Stomach (tissue), 9 donors: ENCODE data around the gene FBXO10. TPM values are rescaled to one million over a fixed set of nuclear protein-coding genes. Genes with fewer than 3 reads are reported as not detected.

ENCODE experiments used
- DNase-seq, 2 donors: peaks; one replicate each; pipeline versions ENCODE4 v3.0.0 to v3.0.0-alpha.2; 2013 to 2019
- H3K27ac ChIP-seq, 5 donors: fragments of 200-600 bp in 4 of 5; sonication (generic) in 4 of 5; one replicate each; pipeline ENCODE4 v1.5.1; 2013 to 2019; ENCODE audit warnings: mild to moderate bottlenecking in 1 of 5, moderate library complexity in 1 of 5
- H3K27me3 ChIP-seq, 3 donors: fragments of 200-600 bp; sonication (generic); one replicate each; pipeline ENCODE4 v1.5.1; 2017 to 2019; ENCODE audit warnings: mixed run types in 1 of 3
- H3K36me3 ChIP-seq, 4 donors: fragments of 200-600 bp; sonication (generic); 1 replicate in 3 of 4; 2 replicates in 1 of 4; pipeline ENCODE4 v1.5.1; 2016 to 2019
- H3K4me1 ChIP-seq, 4 donors: fragments of 200-600 bp; sonication (generic); one replicate each; pipeline ENCODE4 v1.5.1; 2016 to 2019
- H3K4me3 ChIP-seq, 4 donors: fragments of 200-600 bp; sonication (generic) in 3 of 4; one replicate each; pipeline ENCODE4 v1.5.1; 2016 to 2019; ENCODE audit warnings: mild to moderate bottlenecking in 1 of 4
- H3K9me3 ChIP-seq, 4 donors: fragments of 200-600 bp; sonication (generic); one replicate each; pipeline ENCODE4 v1.5.1; 2016 to 2019
- CTCF ChIP-seq, 7 experiments: fragments of 450-650 bp in 4 of 7; fragments of 200-600 bp in 3 of 7; sonication (generic) in 3 of 7; IDR thresholded peaks; one replicate each; pipeline ENCODE4 v1.5.1; 2016 to 2019; ENCODE audit warnings: antibody characterized with exemption in 7 of 7, control low read depth in 2 of 7, mild to moderate bottlenecking in 1 of 7
- EP300 ChIP-seq: sonication (generic); formaldehyde crosslinking; IDR thresholded peaks from one replicate; pipeline ENCODE4 v1.6.1; 2017; ENCODE audit warnings: antibody characterized with exemption
- POLR2A ChIP-seq, 4 donors: fragments of 450-650 bp; IDR thresholded peaks; one replicate each; pipeline ENCODE4 v1.6.1; 2016; ENCODE audit warnings: antibody characterized with exemption in 4 of 4, control low read depth in 2 of 4, mild to moderate bottlenecking in 1 of 4, moderate library complexity in 1 of 4
- POLR2AphosphoS5 ChIP-seq, 3 donors: sonication (generic); formaldehyde crosslinking; IDR thresholded peaks; one replicate each; pipeline ENCODE4 v1.6.1; 2016; ENCODE audit warnings: antibody characterized with exemption in 3 of 3
- WGBS, 5 donors: extraction: QIAGEN DNeasy Blood & Tissue Kit in 3 of 5; methylation state at CpG; one replicate each; pipeline versions ENCODE4 v1.1.5 to v1.1.7; 2013 to 2018; 5-methylcytosine and 5-hydroxymethylcytosine counted together
- intact Hi-C: fragments of 100-400 bp; cut with DNase I; formaldehyde crosslinking; loops from one replicate; pipeline ENCODE4 v1.15.1; 2023; ENCODE audit warnings: low total_unique reads
- polyA plus RNA-seq, 3 donors: library from polyadenylated mRNA; stranded (reverse); fragments of 200-250 nt; gene quantifications; one replicate each; pipeline ENCODE4 v1.2.3, GENCODE V29; 2013
- total RNA-seq, 5 donors: library from RNA; depleted of rRNA; stranded (reverse); fragments of >200 nt; gene quantifications; one replicate each; pipeline versions ENCODE4 v1.1.0 to v1.2.3, GENCODE V29; 2014 to 2016
- donor health status: healthy with polysubstance abuse.
- donor health status: Bipolar disorder and iron deficiency.
- donor health status: healthy.

FBXO10 gene
- total and polyA plus RNA-seq, 8 donors: 0.43 to 6.2 (median 2.0) TPM

- Histone ChIP-seq H3K4me1 (no peaks in the 10 kb centered on the region), H3K9me3 (no peaks in the 10 kb centered on the region), H3K4me3 (no peak overlapping the region), H3K36me3 (no peaks in the 10 kb centered on the region), H3K27ac (no peak overlapping the region), H3K27me3 (peaks cover 0 to 3% (median 0%) of the 10 kb centered on the region in 3 donors)
- WGBS, 5 donors: 25 to 71% (median 41%) methylated on average over 1 of the region's 1 CpG
- intact Hi-C loops: no loop called here
- TF ChIP-seq POLR2AphosphoS5 (IDR thresholded peaks at IDR 0.05): no peak
- TF ChIP-seq CTCF (IDR thresholded peaks at IDR 0.05): no peak
- no peak for TF ChIP-seq EP300
- TF ChIP-seq POLR2A (IDR thresholded peaks at IDR 0.05): no peak
- DNase-seq: no peak
Observed at GRCh38 chr9:37611961-37612360, 35.8 kb upstream of the FBXO10 start.

- Histone ChIP-seq H3K36me3 (no peaks in the 10 kb centered on the region), H3K4me3 (no peak overlapping the region), H3K9me3 (no peaks in the 10 kb centered on the region), H3K27me3 (peaks cover 0 to 3% (median 0%) of the 10 kb centered on the region in 3 donors), H3K27ac (no peak overlapping the region), H3K4me1 (no peaks in the 10 kb centered on the region)
- intact Hi-C loops: no loop called here
- no peak for DNase-seq
- TF ChIP-seq CTCF (IDR thresholded peaks at IDR 0.05) (no peak), POLR2AphosphoS5 (IDR thresholded peaks at IDR 0.05) (no peak), POLR2A (IDR thresholded peaks at IDR 0.05) (no peak), EP300 (no peak)
- WGBS, 5 donors: 65 to 72% (median 69%) methylated on average over 6 of the region's 6 CpGs
Observed at GRCh38 chr9:37611014-37611413, 34.8 kb upstream of the FBXO10 start.

- Histone ChIP-seq H3K4me3 (no peak overlapping the region), H3K4me1 (no peaks in the 10 kb centered on the region), H3K27me3 (peaks cover 0 to 9% (median 0%) of the 10 kb centered on the region in 3 donors), H3K27ac (no peak overlapping the region), H3K36me3 (no peaks in the 10 kb centered on the region), H3K9me3 (no peaks in the 10 kb centered on the region)
- 71 to 84% (median 82%) methylated on average over 6 of the region's 6 CpGs for WGBS, 5 donors
- no peak for DNase-seq
- intact Hi-C loops: no loop called here
- no peak for TF ChIP-seq EP300
- TF ChIP-seq POLR2A (IDR thresholded peaks at IDR 0.05): no peak
- TF ChIP-seq CTCF (IDR thresholded peaks at IDR 0.05): no peak
- no peak for TF ChIP-seq POLR2AphosphoS5 (IDR thresholded peaks at IDR 0.05)
Observed at GRCh38 chr9:37609735-37610397, 33.7 kb upstream of the FBXO10 start.

- no peak for DNase-seq
- TF ChIP-seq POLR2AphosphoS5 (IDR thresholded peaks at IDR 0.05) (no peak), CTCF (IDR thresholded peaks at IDR 0.05) (no peak), EP300 (no peak), POLR2A (IDR thresholded peaks at IDR 0.05) (no peak)
- Histone ChIP-seq H3K4me1 (peaks cover 0 to 1% (median 0%) of the 10 kb centered on the region in 4 donors), H3K4me3 (no peak overlapping the region), H3K9me3 (no peaks in the 10 kb centered on the region), H3K36me3 (no peaks in the 10 kb centered on the region), H3K27me3 (peaks cover 0 to 9% (median 0%) of the 10 kb centered on the region in 3 donors), H3K27ac (no peak overlapping the region)
- intact Hi-C loops: no loop called here
Observed at GRCh38 chr9:37608250-37608649, 32.1 kb upstream of the FBXO10 start.
